Adrenal gland (tissue), 5 donors: Measurements from ENCODE around the gene ZNF837.

Experiments
- CTCF ChIP-seq, 6 experiments: fragments of 450-650 bp in 4 of 6; fragments of 200-600 bp in 2 of 6; sonication (generic) in 1 of 6; IDR thresholded peaks; 1 replicate in 5 of 6; 2 replicates in 1 of 6; pipeline versions ENCODE4 v1.5.1 to v1.8.0; 2016 to 2021; ENCODE audit warnings: antibody characterized with exemption in 6 of 6, mild to moderate bottlenecking in 2 of 6, moderate library complexity in 1 of 6
- POLR2A ChIP-seq, 2 donors: fragments of 450-650 bp; IDR thresholded peaks; one replicate each; pipeline ENCODE4 v1.6.1; 2017; ENCODE audit warnings: antibody characterized with exemption in 2 of 2, mild to moderate bottlenecking in 2 of 2, moderate library complexity in 1 of 2
- donor health status: DM: no; HTN: no; CAD: no.

DNA sequence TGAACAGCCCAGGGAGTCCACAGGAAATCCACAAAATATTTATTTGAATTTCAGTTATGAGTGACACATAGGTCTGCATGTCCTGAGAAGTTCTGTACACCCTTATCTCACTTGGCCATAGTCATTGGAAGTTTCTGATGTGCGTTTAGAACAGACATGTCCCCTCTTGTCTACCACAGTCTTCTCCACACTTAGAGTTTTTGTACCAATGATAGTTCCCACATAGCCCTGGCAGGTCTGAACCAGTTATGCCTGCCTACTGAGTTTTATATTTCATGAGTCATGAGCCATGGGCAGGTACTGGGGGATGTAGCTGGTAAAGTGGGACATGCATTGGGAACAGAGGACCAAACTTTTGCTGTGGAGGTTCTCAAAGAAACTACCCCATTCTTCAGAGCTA is 47.8 kb upstream of the ZNF837 start:
- TF ChIP-seq CTCF (IDR thresholded peaks at IDR 0.05) (no peak), POLR2A (IDR thresholded peaks at IDR 0.05) (no peak)
